ENCODE data around the gene MCOLN3. TPM values are rescaled to one million over a fixed set of nuclear protein-coding genes. Genes with fewer than 3 reads are reported as not detected.

The MCOLN3 gene
- polyA plus RNA-seq, 1 of the 3 experiments (the other 2 are of a cell fraction) = not detected

Other genes starting within 250 kb of the MCOLN3 start
- gene LPAR3, start 155.3 kb downstream of the MCOLN3 start, polyA plus RNA-seq (2012; rRNA removed) = 0.08 and 0.11 TPM in 2 replicates
- gene MCOLN2, start 51.4 kb downstream of the MCOLN3 start, polyA plus RNA-seq (2012; rRNA removed) = not detected in 2 replicates
- gene SYDE2, start 152.5 kb upstream of the MCOLN3 start, polyA plus RNA-seq (2012; rRNA removed) = not detected in 2 replicates
- gene C1orf52, start 211.2 kb upstream of the MCOLN3 start, polyA plus RNA-seq (2012; rRNA removed) = 23.4 and 24.3 TPM in 2 replicates
- gene BCL10, start 228.1 kb upstream of the MCOLN3 start, polyA plus RNA-seq (2012; rRNA removed) = 5.8 and 6.6 TPM in 2 replicates

All from SK-N-SH (cell line).